SK-N-SH treated with all-trans-retinoic acid at 6 μM for 48 hours (cell line): ENCODE results near the gene COL4A5.

ENCODE experiments used
- CSRNP3 ChIP-seq: fragments of 250-450 bp; sonication (Bioruptor Pico); IDR thresholded peaks from 2 replicates; pipeline ENCODE4 v1.5.1; 2021; ENCODE audit warnings: mild to moderate bottlenecking, moderate library complexity
- ZFP3 ChIP-seq: fragments of 250-450 bp; sonication (Bioruptor Pico); IDR thresholded peaks from 2 replicates; pipeline ENCODE4 v1.5.0; 2020; ENCODE audit warnings: mild to moderate bottlenecking, moderate library complexity
- ZFP30 ChIP-seq: fragments of 450-650 bp; formaldehyde crosslinking; IDR thresholded peaks from 2 replicates; pipeline ENCODE4 v1.5.0; 2022; ENCODE audit warnings: mild to moderate bottlenecking, moderate library complexity
- ZNF565 ChIP-seq: fragments of 450-650 bp; formaldehyde crosslinking; conservative IDR thresholded peaks from 2 replicates; pipeline ENCODE4 v1.5.0; 2020; ENCODE audit warnings: low read depth, mild to moderate bottlenecking, moderate library complexity
- TF ChIP-seq, protein P1 (sequence below): fragments of 250-450 bp; sonication (Bioruptor Pico); IDR thresholded peaks from 2 replicates; pipeline ENCODE4 v1.8.0; 2021; ENCODE audit warnings: low read depth, mild to moderate bottlenecking, moderate library complexity, borderline replicate concordance
- TF ChIP-seq, protein P2 (sequence below): fragments of 250-450 bp; sonication (Bioruptor Pico); IDR thresholded peaks from 2 replicates; pipeline ENCODE4 v1.8.0; 2020; ENCODE audit warnings: mild to moderate bottlenecking, moderate library complexity, borderline replicate concordance

DNA sequence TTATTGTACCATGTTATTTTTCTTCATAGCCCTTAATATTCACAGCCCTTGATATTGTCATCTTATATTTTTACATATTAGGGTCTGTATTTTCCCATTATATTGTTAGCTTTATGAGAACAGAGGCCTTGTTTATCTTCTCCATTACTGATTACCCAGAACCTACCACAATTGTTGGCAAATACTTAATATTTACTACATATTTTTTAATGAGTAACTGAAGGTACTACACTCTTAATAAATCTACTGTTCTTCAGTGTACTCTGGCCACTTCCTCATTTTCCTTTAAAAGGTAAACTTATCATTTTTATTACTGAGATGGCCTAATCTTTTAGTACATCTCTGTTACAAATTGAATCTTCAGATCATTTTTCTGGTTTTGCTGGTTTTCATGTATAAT lies 133.5 kb downstream of the COL4A5 start:
- TF ChIP-seq CSRNP3 (CRISPR knock-in tag): no peak
- TF ChIP-seq, protein P1, sequence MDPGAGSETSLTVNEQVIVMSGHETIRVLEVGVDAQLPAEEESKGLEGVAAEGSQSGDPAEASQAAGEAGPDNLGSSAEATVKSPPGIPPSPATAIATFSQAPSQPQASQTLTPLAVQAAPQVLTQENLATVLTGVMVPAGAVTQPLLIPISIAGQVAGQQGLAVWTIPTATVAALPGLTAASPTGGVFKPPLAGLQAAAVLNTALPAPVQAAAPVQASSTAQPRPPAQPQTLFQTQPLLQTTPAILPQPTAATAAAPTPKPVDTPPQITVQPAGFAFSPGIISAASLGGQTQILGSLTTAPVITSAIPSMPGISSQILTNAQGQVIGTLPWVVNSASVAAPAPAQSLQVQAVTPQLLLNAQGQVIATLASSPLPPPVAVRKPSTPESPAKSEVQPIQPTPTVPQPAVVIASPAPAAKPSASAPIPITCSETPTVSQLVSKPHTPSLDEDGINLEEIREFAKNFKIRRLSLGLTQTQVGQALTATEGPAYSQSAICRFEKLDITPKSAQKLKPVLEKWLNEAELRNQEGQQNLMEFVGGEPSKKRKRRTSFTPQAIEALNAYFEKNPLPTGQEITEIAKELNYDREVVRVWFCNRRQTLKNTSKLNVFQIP (CRISPR knock-in tag): no peak
- no peak for TF ChIP-seq ZFP30 (CRISPR knock-in tag)
- no peak for TF ChIP-seq ZNF565 (CRISPR knock-in tag)
- TF ChIP-seq, protein P2, sequence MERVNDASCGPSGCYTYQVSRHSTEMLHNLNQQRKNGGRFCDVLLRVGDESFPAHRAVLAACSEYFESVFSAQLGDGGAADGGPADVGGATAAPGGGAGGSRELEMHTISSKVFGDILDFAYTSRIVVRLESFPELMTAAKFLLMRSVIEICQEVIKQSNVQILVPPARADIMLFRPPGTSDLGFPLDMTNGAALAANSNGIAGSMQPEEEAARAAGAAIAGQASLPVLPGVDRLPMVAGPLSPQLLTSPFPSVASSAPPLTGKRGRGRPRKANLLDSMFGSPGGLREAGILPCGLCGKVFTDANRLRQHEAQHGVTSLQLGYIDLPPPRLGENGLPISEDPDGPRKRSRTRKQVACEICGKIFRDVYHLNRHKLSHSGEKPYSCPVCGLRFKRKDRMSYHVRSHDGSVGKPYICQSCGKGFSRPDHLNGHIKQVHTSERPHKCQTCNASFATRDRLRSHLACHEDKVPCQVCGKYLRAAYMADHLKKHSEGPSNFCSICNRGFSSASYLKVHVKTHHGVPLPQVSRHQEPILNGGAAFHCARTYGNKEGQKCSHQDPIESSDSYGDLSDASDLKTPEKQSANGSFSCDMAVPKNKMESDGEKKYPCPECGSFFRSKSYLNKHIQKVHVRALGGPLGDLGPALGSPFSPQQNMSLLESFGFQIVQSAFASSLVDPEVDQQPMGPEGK: no peak
- no peak for TF ChIP-seq ZFP3 (CRISPR knock-in tag)
